Measurements from ENCODE around the gene FBXO48. TPM values are rescaled to one million over a fixed set of nuclear protein-coding genes. Genes with fewer than 3 reads are reported as not detected.

The FBXO48 gene
- total RNA-seq, 1 experiment from 2014 or later, result 0.67 TPM

DNA sequence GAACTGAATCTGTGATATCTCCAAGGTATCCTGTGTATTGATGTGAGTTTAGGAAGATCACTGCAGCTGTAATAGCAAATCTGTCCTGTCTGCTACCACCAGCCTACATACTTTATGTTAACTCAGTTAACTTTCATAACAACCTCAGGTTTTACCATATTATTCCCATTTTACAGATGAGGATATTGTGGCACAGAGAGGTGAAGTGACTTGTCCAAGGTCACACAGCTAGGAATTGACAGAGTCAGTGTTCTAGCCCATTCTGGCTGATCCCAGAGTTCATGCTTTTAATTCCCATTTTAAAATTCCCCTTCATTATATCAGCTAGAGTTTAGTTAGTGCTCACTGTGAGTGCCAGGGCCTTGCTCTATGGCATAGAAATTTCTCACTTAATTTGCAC lies 52.6 kb downstream of the FBXO48 start:
- DNase-seq (ENCODE audit: low spot score), result no peak

GRCh38 chr2:68413466-68413865 lies 53.6 kb downstream of the FBXO48 start:
- DNase-seq (ENCODE audit: low spot score), result no peak

DNA sequence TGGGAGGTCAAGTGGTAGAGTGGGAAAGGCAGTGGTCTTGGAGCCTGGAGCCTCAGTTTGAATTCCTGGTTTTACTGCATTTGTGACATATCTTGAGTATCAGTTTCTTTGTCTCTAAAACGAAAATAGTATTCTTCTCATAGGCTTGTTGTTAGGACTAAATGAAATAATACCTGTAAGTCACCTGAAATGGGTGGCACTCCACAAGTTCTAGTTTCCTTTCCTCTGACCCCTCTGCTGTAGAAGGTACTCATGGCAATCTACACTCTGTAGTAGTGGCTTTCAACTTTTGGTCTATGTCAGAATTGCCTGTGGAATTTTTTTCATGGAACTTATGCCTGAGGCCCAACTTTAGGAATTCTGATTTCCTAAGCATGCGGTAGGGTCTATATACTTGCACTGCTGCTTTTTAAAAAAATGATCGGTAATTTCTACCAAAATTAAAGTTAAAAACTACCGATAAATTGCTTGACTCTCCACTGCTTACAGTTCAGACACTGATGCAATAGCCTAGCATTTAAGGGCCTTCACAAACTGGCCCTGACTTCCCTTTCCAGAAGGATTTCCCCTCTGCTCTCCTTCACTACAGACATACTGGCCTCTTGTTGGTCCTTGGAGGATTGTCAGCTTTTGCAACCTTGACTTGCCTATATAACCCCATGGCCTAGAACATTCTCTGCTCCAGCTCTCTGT lies 54.8 kb downstream of the FBXO48 start:
- DNase-seq (ENCODE audit: low spot score), result no peak

GRCh38 chr2:68411397-68412126 lies 55.5 kb downstream of the FBXO48 start:
- no peak for DNase-seq (ENCODE audit: low spot score)

Other genes with a start within 250 kb of the FBXO48 start
- 18.0 and 24.5 TPM in 2 replicates for gene PPP3R1, start 214.8 kb downstream of the FBXO48 start, total RNA-seq (2014; rRNA removed; shearing (Covaris generic))
- gene CNRIP1, start 147.3 kb downstream of the FBXO48 start, total RNA-seq (2014; rRNA removed; shearing (Covaris generic)), result 11.4 and 13.1 TPM in 2 replicates
- not detected in 2 replicates for gene PLEK, start 102.0 kb downstream of the FBXO48 start, total RNA-seq (2014; rRNA removed; shearing (Covaris generic))
- gene APLF, start 291 bp upstream of the FBXO48 start, total RNA-seq (2014; rRNA removed; shearing (Covaris generic)), result 3.7 and 6.8 TPM in 2 replicates
- gene PROKR1, start 176.3 kb upstream of the FBXO48 start, total RNA-seq (2014; rRNA removed; shearing (Covaris generic)), result not detected in 2 replicates

Data from A172 (cell line).